Pancreas (tissue), 10 donors: ENCODE data around the gene DNM2. TPM values are rescaled to one million over a fixed set of nuclear protein-coding genes. Genes with fewer than 3 reads are reported as not detected.

Experiments
- ATAC-seq, 4 donors: fragments of 200-7000 bp; cut with Tn5 transposase; one replicate each; pipeline versions ENCODE4 v1.8.0 to v1.9.1; 2020; ENCODE audit warnings: mild to moderate bottlenecking in 4 of 4, moderate library complexity in 4 of 4
- DNase-seq, 6 donors: peaks; one replicate each; pipeline ENCODE4 v3.0.0-alpha.2; 2020
- FAIRE-seq: peaks from 2 replicates; lab custom pipeline; 2012; peaks lifted over from hg19 to GRCh38; lab: Jason Lieb, UNC
- H3K27ac ChIP-seq, 4 donors: fragments of 200-600 bp; sonication (generic); 1 replicate in 3 of 4; 2 replicates in 1 of 4; pipeline versions ENCODE4 v1.5.0 to v1.8.0; 2020
- H3K27me3 ChIP-seq, 4 donors: fragments of 200-600 bp; one replicate each; pipeline ENCODE4 v1.8.0; 2021
- H3K36me3 ChIP-seq, 3 donors: fragments of 200-600 bp; sonication (generic) in 1 of 3; one replicate each; pipeline versions ENCODE4 v1.5.0 to v1.8.0; 2020 to 2021
- H3K4me1 ChIP-seq, 3 donors: fragments of 200-600 bp; one replicate each; pipeline ENCODE4 v1.8.0; 2021
- H3K4me3 ChIP-seq, 4 donors: fragments of 200-600 bp; sonication (generic) in 2 of 4; one replicate each; pipeline versions ENCODE4 v1.5.0 to v1.8.0; 2020 to 2021
- H3K9me3 ChIP-seq, 4 donors: fragments of 200-600 bp; one replicate each; pipeline ENCODE4 v1.8.0; 2021
- WGBS, 2 donors: extraction: QIAGEN DNeasy Blood & Tissue Kit; methylation state at CpG; one replicate each; pipeline ENCODE4 v1.1.7; 2013; 5-methylcytosine and 5-hydroxymethylcytosine counted together
- intact Hi-C, 3 donors: fragments of 100-400 bp; cut with DNase I; formaldehyde crosslinking; loops; one replicate each; pipeline versions ENCODE4 v1.11.1 to v1.14.2; 2022
- polyA plus RNA-seq, 2 donors: library from polyadenylated mRNA; stranded (reverse); fragments of 200-250 nt; gene quantifications; one replicate each; pipeline ENCODE4 v1.2.3, GENCODE V29; 2013
- total RNA-seq, 6 donors: library from RNA; stranded (reverse); fragmentation: NEBNext Ultra II Directional in 4 of 6; extraction: Animal tissue kit (Norgen Biotek cat#: 25700) in 4 of 6; gene quantifications; one replicate each; pipeline versions ENCODE4 v1.2.1 to v1.2.4, GENCODE V29; 2021 to 2023
- TF ChIP-seq, protein P1 (sequence below), 4 donors: fragments of 200-600 bp; sonication (generic) in 3 of 4; IDR thresholded peaks; one replicate each; pipeline versions ENCODE4 v1.5.0 to v1.8.0; 2021; ENCODE audit warnings: antibody characterized with exemption in 4 of 4
- donor health status: healthy with polysubstance abuse.
- donor health status: DM: no; HTN: no; CAD: no; lungs with moderate emphysema.
- donor health status: DM: no; HTN: no; CAD: no.
- donor health status: control.
- donor health status: control.
- donor health status: Bipolar disorder and iron deficiency.
- donor health status: DM: yes; HTN: yes; CAD: no.
- donor health status: DM: no; HTN: no; CAD: no.
- donor health status: DM: no; HTN: no; CAD: no.
- donor health status: DM: yes; HTN: yes; CAD: no.

DNM2 gene
- total and polyA plus RNA-seq, 8 donors, result 52.5 to 115 (median 88.6) TPM

DNA sequence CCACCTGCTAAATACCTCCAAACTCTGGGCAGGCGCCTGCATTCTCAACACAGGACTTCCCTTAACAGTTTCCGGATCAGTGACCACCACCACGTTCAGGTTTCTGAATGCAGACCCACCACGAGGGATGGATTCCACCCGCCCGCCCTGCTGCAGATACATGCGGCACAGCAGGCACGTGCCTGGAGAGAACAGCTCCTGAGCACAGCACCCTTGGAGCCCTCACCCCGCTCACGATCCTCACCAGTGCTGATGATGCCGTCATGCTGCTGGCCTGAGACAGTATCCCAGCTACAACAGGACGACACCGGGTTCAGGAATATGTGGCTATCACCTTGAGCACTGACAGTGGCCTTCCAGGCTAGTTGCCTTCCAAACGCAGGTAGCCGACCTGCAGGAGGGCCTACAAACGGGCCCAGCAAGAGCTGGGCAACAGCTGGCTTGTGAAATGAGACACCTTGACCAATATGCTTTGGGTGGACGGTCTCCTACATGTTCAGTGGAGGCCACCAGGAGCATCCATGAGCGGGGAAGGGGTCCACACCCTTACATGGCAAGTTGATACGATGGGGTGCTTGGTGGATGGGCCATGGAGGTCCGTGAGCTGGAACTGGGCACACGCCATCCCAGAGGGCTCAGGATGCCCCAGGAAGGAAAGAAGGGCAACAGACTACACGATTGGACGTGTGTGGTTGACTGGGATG lies 26.5 kb upstream of the DNM2 start:
- WGBS, 2 donors, result 87 to 91% methylated on average over 23 of the region's 23 CpGs
- Histone ChIP-seq H3K9me3 (no peaks in the 10 kb centered on the region), H3K4me1 (peaks cover 0 to 3% (median 0%) of the 10 kb centered on the region in 3 donors), H3K4me3 (no peak overlapping the region), H3K27ac (no peak overlapping the region), H3K27me3 (no peaks in the 10 kb centered on the region), H3K36me3 (peaks cover 5 to 51% (median 15%) of the 10 kb centered on the region in 3 donors)
- ATAC-seq (no peak), DNase-seq (no peak), FAIRE-seq (no peak)
- intact Hi-C loops, result no loop called here
- TF ChIP-seq, protein P1, sequence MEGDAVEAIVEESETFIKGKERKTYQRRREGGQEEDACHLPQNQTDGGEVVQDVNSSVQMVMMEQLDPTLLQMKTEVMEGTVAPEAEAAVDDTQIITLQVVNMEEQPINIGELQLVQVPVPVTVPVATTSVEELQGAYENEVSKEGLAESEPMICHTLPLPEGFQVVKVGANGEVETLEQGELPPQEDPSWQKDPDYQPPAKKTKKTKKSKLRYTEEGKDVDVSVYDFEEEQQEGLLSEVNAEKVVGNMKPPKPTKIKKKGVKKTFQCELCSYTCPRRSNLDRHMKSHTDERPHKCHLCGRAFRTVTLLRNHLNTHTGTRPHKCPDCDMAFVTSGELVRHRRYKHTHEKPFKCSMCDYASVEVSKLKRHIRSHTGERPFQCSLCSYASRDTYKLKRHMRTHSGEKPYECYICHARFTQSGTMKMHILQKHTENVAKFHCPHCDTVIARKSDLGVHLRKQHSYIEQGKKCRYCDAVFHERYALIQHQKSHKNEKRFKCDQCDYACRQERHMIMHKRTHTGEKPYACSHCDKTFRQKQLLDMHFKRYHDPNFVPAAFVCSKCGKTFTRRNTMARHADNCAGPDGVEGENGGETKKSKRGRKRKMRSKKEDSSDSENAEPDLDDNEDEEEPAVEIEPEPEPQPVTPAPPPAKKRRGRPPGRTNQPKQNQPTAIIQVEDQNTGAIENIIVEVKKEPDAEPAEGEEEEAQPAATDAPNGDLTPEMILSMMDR (IDR thresholded peaks at IDR 0.05), result no peak

DNA sequence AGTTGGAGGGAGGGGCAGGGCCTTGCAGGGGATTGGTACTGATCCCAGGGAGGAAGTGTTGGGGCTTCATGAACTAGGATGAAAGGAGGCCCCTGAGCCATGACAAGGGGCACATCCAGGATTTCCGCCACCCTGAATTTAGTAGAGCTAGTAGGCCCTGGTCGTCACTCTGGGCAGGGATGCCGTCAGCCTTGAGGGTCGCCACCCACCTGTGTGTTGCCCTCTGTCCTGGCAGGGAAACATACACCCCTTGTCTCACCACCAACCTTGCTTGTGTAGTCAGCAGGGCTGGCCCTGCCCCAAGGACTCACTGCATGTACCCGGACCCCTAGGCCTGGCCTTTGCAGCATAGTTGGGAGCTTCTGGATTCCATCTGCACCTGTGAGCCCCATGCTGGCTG lies 26.0 kb upstream of the DNM2 start:
- WGBS, 2 donors, result 86 to 89% methylated on average over 5 of the region's 5 CpGs
- Histone ChIP-seq H3K27ac (no peak overlapping the region), H3K4me1 (peaks cover 0 to 3% (median 0%) of the 10 kb centered on the region in 3 donors), H3K9me3 (no peaks in the 10 kb centered on the region), H3K4me3 (no peak overlapping the region), H3K36me3 (peaks cover 5 to 45% (median 15%) of the 10 kb centered on the region in 3 donors), H3K27me3 (no peaks in the 10 kb centered on the region)
- ATAC-seq (no peak), FAIRE-seq (no peak), DNase-seq (no peak)
- TF ChIP-seq, protein P1 (IDR thresholded peaks at IDR 0.05), result no peak
- intact Hi-C loops, result no loop called here

DNA sequence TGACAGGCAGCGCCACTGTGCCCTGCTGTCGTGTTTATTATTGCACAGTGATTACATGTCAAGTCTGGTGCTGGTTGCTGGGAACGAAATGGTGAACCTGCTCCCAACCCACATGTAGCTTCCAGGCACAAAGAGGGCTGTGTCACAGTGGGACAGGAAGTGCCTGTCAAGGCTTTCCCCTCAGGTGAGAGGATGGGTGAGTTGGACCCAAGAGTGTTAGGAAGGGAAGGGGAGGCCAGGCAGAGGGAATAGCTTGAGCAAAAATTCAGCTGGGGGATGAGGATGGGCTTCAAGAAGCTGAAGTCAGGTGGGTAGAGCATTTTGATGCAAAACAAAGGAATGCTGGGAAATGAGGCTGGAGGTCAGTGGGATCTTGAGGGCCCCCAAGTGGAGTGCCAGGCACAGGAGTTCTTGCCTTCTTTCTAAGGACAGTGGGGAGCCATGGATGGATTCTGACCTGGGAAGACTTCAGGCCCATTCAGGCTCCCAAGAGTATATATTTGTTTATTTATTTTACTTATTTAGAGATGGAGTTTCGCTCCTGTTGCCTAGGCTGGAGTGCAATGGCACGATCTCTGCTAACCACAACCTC lies 25.1 kb upstream of the DNM2 start:
- Histone ChIP-seq H3K4me1 (peaks cover 0 to 3% (median 0%) of the 10 kb centered on the region in 3 donors), H3K36me3 (peaks cover 5 to 36% (median 15%) of the 10 kb centered on the region in 3 donors), H3K4me3 (no peak overlapping the region), H3K9me3 (no peaks in the 10 kb centered on the region), H3K27me3 (no peaks in the 10 kb centered on the region), H3K27ac (no peak overlapping the region)
- ATAC-seq, result no peak
- intact Hi-C loops, result no loop called here
- DNase-seq, result no peak
- WGBS, 2 donors, result 90 to 91% methylated on average over 5 of the region's 5 CpGs
- no peak for FAIRE-seq
- TF ChIP-seq, protein P1 (IDR thresholded peaks at IDR 0.05), result no peak

DNA sequence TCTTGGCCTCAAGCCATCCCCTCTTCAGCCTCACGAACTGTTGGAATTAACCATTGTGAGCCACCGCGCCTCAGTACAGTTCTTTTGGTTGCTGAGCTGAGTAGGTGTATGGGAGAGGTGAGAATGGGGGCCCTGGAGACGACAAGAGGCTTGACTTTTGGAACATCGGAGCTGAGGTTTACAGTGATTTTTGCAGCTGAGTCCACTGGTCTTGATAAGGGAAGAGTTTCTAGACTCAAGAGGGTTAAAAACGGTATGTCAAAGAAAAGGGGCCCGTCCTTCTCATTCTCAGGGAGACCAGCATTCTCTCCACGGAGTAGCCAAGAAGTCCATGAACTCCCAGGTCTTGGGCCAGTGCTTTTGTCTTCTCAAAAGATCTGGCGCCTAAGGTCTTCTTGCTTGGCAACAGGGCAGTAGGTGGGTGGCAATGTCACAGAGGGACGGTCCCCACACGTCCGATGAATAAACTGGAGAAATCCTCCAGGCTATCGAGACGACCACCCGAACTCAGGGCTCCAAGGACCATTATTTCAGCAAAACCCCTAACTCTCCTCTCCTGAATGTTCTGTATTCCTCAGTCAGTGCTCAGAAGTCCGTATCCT lies 23.1 kb upstream of the DNM2 start:
- TF ChIP-seq, protein P1 (IDR thresholded peaks at IDR 0.05), result no peak
- Histone ChIP-seq H3K36me3 (peaks cover 0 to 16% (median 0%) of the 10 kb centered on the region in 3 donors), H3K27ac (no peak overlapping the region), H3K4me1 (peaks cover 0 to 3% (median 0%) of the 10 kb centered on the region in 3 donors), H3K4me3 (no peak overlapping the region), H3K27me3 (no peaks in the 10 kb centered on the region), H3K9me3 (no peaks in the 10 kb centered on the region)
- 37 to 51% methylated on average over 16 of the region's 16 CpGs for WGBS, 2 donors
- intact Hi-C loops, result no loop called here
- ATAC-seq, result no peak
- DNase-seq, result no peak
- no peak for FAIRE-seq
